ENCODE measurements around the gene TSACC.
A peak's percentile ranks its signal among the peaks of the same experiment; 100 is the strongest.
"Not testable (repeated sequence)": the region's sequence is repeated elsewhere in the genome, so short reads cannot be mapped to it uniquely, and the experiment has no call there.

Gene TSACC

GRCh38 chr1:156366378-156367166 is 28.2 kb downstream of the TSACC start:
- Histone ChIP-seq H2AFZ (ENCODE audit: low read length, unreplicated experiment) (no peak overlapping the region), H3K4me1 (ENCODE audit: control insufficient read depth, insufficient read depth, low read length, unreplicated experiment) (peaks cover 4% of the 10 kb centered on the region), H3K27me3 (ENCODE audit: insufficient read depth, low read length) (peaks cover 28% of the 10 kb centered on the region), H3K36me3 (ENCODE audit: insufficient read depth, low read length) (no peaks in the 10 kb centered on the region), H3K4me3 (ENCODE audit: low read depth, low read length) (no peak overlapping the region), H3K27ac (ENCODE audit: low read depth, low read length) (no peak overlapping the region), H3K79me2 (ENCODE audit: control insufficient read depth, insufficient read depth, low read length, unreplicated experiment) (no peaks in the 10 kb centered on the region)

GRCh38 chr1:156367383-156368156 is 29.2 kb downstream of the TSACC start:
- no peaks in the 10 kb centered on the region for H3K79me2 ChIP-seq (ENCODE audit: control insufficient read depth, insufficient read depth, low read length, unreplicated experiment)
- H3K27me3 ChIP-seq (ENCODE audit: insufficient read depth, low read length), result peaks cover 28% of the 10 kb centered on the region
- no peaks in the 10 kb centered on the region for H3K36me3 ChIP-seq (ENCODE audit: insufficient read depth, low read length)
- no peak overlapping the region for H3K27ac ChIP-seq (ENCODE audit: low read depth, low read length)
- no peak overlapping the region for H3K4me3 ChIP-seq (ENCODE audit: low read depth, low read length)
- H3K4me1 ChIP-seq (ENCODE audit: control insufficient read depth, insufficient read depth, low read length, unreplicated experiment), result peaks cover 14% of the 10 kb centered on the region
- H2AFZ ChIP-seq (ENCODE audit: low read length, unreplicated experiment), result no peak overlapping the region

GRCh38 chr1:156368157-156368658 is 29.9 kb downstream of the TSACC start:
- H2AFZ ChIP-seq (ENCODE audit: low read length, unreplicated experiment), result no peak overlapping the region
- peaks cover 14% of the 10 kb centered on the region for H3K4me1 ChIP-seq (ENCODE audit: control insufficient read depth, insufficient read depth, low read length, unreplicated experiment)
- no peaks in the 10 kb centered on the region for H3K36me3 ChIP-seq (ENCODE audit: insufficient read depth, low read length)
- H3K79me2 ChIP-seq (ENCODE audit: control insufficient read depth, insufficient read depth, low read length, unreplicated experiment), result no peaks in the 10 kb centered on the region
- peaks cover 28% of the 10 kb centered on the region for H3K27me3 ChIP-seq (ENCODE audit: insufficient read depth, low read length)
- no peak overlapping the region for H3K4me3 ChIP-seq (ENCODE audit: low read depth, low read length)
- H3K27ac ChIP-seq (ENCODE audit: low read depth, low read length), result no peak overlapping the region

- no peak within 1 kb of the TSS for H3K27ac ChIP-seq (ENCODE audit: low read depth, low read length)
- no peaks in the 10 kb centered on the region for H3K36me3 ChIP-seq (ENCODE audit: insufficient read depth, low read length)
- peaks cover 14% of the 10 kb centered on the region for H3K4me1 ChIP-seq (ENCODE audit: control insufficient read depth, insufficient read depth, low read length, unreplicated experiment)
- peak within 1 kb of the TSS; percentile 76 for H3K4me3 ChIP-seq (ENCODE audit: low read depth, low read length)
- H3K79me2 ChIP-seq (ENCODE audit: control insufficient read depth, insufficient read depth, low read length, unreplicated experiment), result no peaks in the 10 kb centered on the region
- peaks cover 24% of the 10 kb centered on the region for H3K27me3 ChIP-seq (ENCODE audit: insufficient read depth, low read length)
- H2AFZ ChIP-seq (ENCODE audit: low read length, unreplicated experiment), result peak within 1 kb of the TSS; percentile 43
Observed at GRCh38 chr1:156368889-156369684, 30.8 kb downstream of the TSACC start, which contains the start of gene RHBG. RHBG (plus strand) TSS chr1:156369211; CDS start chr1:156369250, 39 bp downstream.

GRCh38 chr1:156369685-156370286 is 31.5 kb downstream of the TSACC start:
- H3K27ac ChIP-seq (ENCODE audit: low read depth, low read length); H2AFZ ChIP-seq (ENCODE audit: low read length, unreplicated experiment); H3K36me3 ChIP-seq (ENCODE audit: insufficient read depth, low read length); H3K79me2 ChIP-seq (ENCODE audit: control insufficient read depth, insufficient read depth, low read length, unreplicated experiment): not testable (repeated sequence)
- Histone ChIP-seq H3K4me3 (ENCODE audit: low read depth, low read length) (peak overlapping the region; percentile 76), H3K27me3 (ENCODE audit: insufficient read depth, low read length) (peaks cover 17% of the 10 kb centered on the region; the same call in 1 of the 2 replicates), H3K4me1 (ENCODE audit: control insufficient read depth, insufficient read depth, low read length, unreplicated experiment) (peaks cover 14% of the 10 kb centered on the region)

GRCh38 chr1:156371553-156372264 is 33.4 kb downstream of the TSACC start:
- Histone ChIP-seq H3K36me3 (ENCODE audit: insufficient read depth, low read length) (no peaks in the 10 kb centered on the region), H2AFZ (ENCODE audit: low read length, unreplicated experiment) (no peak overlapping the region), H3K79me2 (ENCODE audit: control insufficient read depth, insufficient read depth, low read length, unreplicated experiment) (no peaks in the 10 kb centered on the region), H3K27me3 (ENCODE audit: insufficient read depth, low read length) (peaks cover 9% of the 10 kb centered on the region; the same call in 1 of the 2 replicates), H3K27ac (ENCODE audit: low read depth, low read length) (no peak overlapping the region), H3K4me3 (ENCODE audit: low read depth, low read length) (no peak overlapping the region), H3K4me1 (ENCODE audit: control insufficient read depth, insufficient read depth, low read length, unreplicated experiment) (peaks cover 14% of the 10 kb centered on the region)

- Histone ChIP-seq H3K27me3 (ENCODE audit: insufficient read depth, low read length) (peaks cover 7% of the 10 kb centered on the region; the same call in 1 of the 2 replicates), H3K4me1 (ENCODE audit: control insufficient read depth, insufficient read depth, low read length, unreplicated experiment) (peaks cover 14% of the 10 kb centered on the region), H2AFZ (ENCODE audit: low read length, unreplicated experiment) (no peak overlapping the region), H3K79me2 (ENCODE audit: control insufficient read depth, insufficient read depth, low read length, unreplicated experiment) (no peaks in the 10 kb centered on the region), H3K4me3 (ENCODE audit: low read depth, low read length) (no peak overlapping the region), H3K36me3 (ENCODE audit: insufficient read depth, low read length) (no peaks in the 10 kb centered on the region), H3K27ac (ENCODE audit: low read depth, low read length) (no peak overlapping the region)
Observed at GRCh38 chr1:156372265-156372586, 33.9 kb downstream of the TSACC start.

- peaks cover 14% of the 10 kb centered on the region for H3K4me1 ChIP-seq (ENCODE audit: control insufficient read depth, insufficient read depth, low read length, unreplicated experiment)
Observed at GRCh38 chr1:156372876-156373275, 34.5 kb downstream of the TSACC start.

GRCh38 chr1:156373546-156373945 is 35.2 kb downstream of the TSACC start:
- Histone ChIP-seq H3K4me3 (ENCODE audit: low read depth, low read length) (no peak overlapping the region), H3K27me3 (ENCODE audit: insufficient read depth, low read length) (peaks cover 7% of the 10 kb centered on the region; the same call in 1 of the 2 replicates), H3K4me1 (ENCODE audit: control insufficient read depth, insufficient read depth, low read length, unreplicated experiment) (peaks cover 14% of the 10 kb centered on the region), H3K36me3 (ENCODE audit: insufficient read depth, low read length) (no peaks in the 10 kb centered on the region), H3K79me2 (ENCODE audit: control insufficient read depth, insufficient read depth, low read length, unreplicated experiment) (no peaks in the 10 kb centered on the region), H3K27ac (ENCODE audit: low read depth, low read length) (no peak overlapping the region), H2AFZ (ENCODE audit: low read length, unreplicated experiment) (no peak overlapping the region)

More at GRCh38 chr1:156372876-156373275, 34.5 kb downstream of the TSACC start:
- peaks cover 7% of the 10 kb centered on the region; the same call in 1 of the 2 replicates for H3K27me3 ChIP-seq (ENCODE audit: insufficient read depth, low read length)
- H2AFZ ChIP-seq (ENCODE audit: low read length, unreplicated experiment), result no peak overlapping the region
- no peak overlapping the region for H3K4me3 ChIP-seq (ENCODE audit: low read depth, low read length)
- no peaks in the 10 kb centered on the region for H3K79me2 ChIP-seq (ENCODE audit: control insufficient read depth, insufficient read depth, low read length, unreplicated experiment)
- no peaks in the 10 kb centered on the region for H3K36me3 ChIP-seq (ENCODE audit: insufficient read depth, low read length)
- no peak overlapping the region for H3K27ac ChIP-seq (ENCODE audit: low read depth, low read length)

All from ACC112 (cell line).